HCT116 (cell line): Measurements from ENCODE around the gene AP3S1. TPM values are rescaled to one million over a fixed set of nuclear protein-coding genes. Genes with fewer than 3 reads are reported as not detected.

ENCODE experiments used
- ATAC-seq: fragments of 200-7000 bp; cut with Tn5 transposase; 2 replicates; pipeline ENCODE4 v1.9.1; 2020; ENCODE audit warnings: mild to moderate bottlenecking, moderate library complexity
- BruUV-seq: library from RNA; stranded (reverse); fragments of 400-500 nt; replicated peaks from 2 replicates; lab custom pipeline; 2021; lab: Mats Ljungman, UMichigan
- CTCF ChIA-PET: fragments of 300-600 bp; sonication (Branson Sonifier 250); formaldehyde crosslinking; loops from one replicate; lab custom pipeline; 2021; ENCODE audit warnings: antibody characterized with exemption; lab: Charles Lee
- POLR2A ChIA-PET: fragments of 300-600, 350-600 bp; sonication (Branson Sonifier 250); formaldehyde crosslinking; loops from one replicate; lab custom pipeline; 2021; ENCODE audit warnings: antibody characterized with exemption; lab: Charles Lee
- RAD21 ChIA-PET, 2 experiments: fragments of 300-600 bp; sonication (Branson Sonifier 250); formaldehyde crosslinking; loops; one replicate each; lab custom pipeline; 2023; ENCODE audit warnings: low total read pairs in 2 of 2; ENCODE audit not compliant: uncharacterized antibody in 2 of 2, unreplicated experiment in 2 of 2, low non-redundant PET in 1 of 2; lab: Charles Lee
- DNase-seq: peaks from one replicate; pipeline ENCODE4 v3.0.0-alpha.2; 2010; ENCODE audit warnings: low read depth, low spot score
- H2AFZ ChIP-seq: fragments of 200-600 bp; shearing (Covaris generic), sonication (generic); 2 replicates; pipeline ENCODE4 v1.6.1; 2017; ENCODE audit warnings: low read depth, mixed run types, mixed read lengths, antibody characterized with exemption, low read length; ENCODE audit not compliant: poor library complexity, severe bottlenecking
- H3K27ac ChIP-seq: 2 replicates; pipeline ENCODE4 v1.5.1; 2012; ENCODE audit warnings: low read depth, low read length
- H3K27me3 ChIP-seq: fragments of 200-600 bp; sonication (generic); 2 replicates; pipeline ENCODE4 v1.6.1; 2016; ENCODE audit warnings: mixed run types, low read length, mixed read lengths; ENCODE audit not compliant: insufficient read depth
- H3K36me3 ChIP-seq, 2 experiments: fragments of 200-500 bp in 1 of 2; fragments of 200-600 bp in 1 of 2; sonication (Bioruptor generic) in 1 of 2; sonication (generic) in 1 of 2; 2 replicates each; pipeline versions ENCODE4 v1.5.1 to v1.6.1; 2014 to 2016; ENCODE audit warnings: low read length in 2 of 2, inconsistent platforms in 1 of 2, mixed read lengths in 1 of 2, mixed run types in 1 of 2; ENCODE audit not compliant: insufficient read depth in 2 of 2, control insufficient read depth in 1 of 2
- H3K4me1 ChIP-seq, 2 experiments: fragments of 200-600 bp in 1 of 2; sonication (generic) in 1 of 2; 2 replicates each; pipeline versions ENCODE4 v1.5.1 to v1.6.1; 2012 to 2017; ENCODE audit warnings: low read length in 2 of 2, inconsistent platforms in 1 of 2, mild to moderate bottlenecking in 1 of 2, mixed read lengths in 1 of 2, mixed run types in 1 of 2, moderate library complexity in 1 of 2; ENCODE audit not compliant: insufficient read depth in 2 of 2, control insufficient read depth in 1 of 2
- H3K4me2 ChIP-seq: fragments of 200-600 bp; sonication (generic); 2 replicates; pipeline ENCODE4 v1.6.1; 2017; ENCODE audit warnings: mixed run types, low read length, mixed read lengths
- H3K4me3 ChIP-seq, 2 experiments: fragments of 200-600 bp in 1 of 2; sonication (generic) in 1 of 2; replicated peaks in 1 of 2; 2 replicates each; pipeline ENCODE4 v1.5.1; 2011 to 2016; ENCODE audit warnings: low read length in 2 of 2, control low read depth in 1 of 2, low read depth in 1 of 2, mild to moderate bottlenecking in 1 of 2, mixed read lengths in 1 of 2, mixed run types in 1 of 2
- H3K79me2 ChIP-seq: fragments of 200-600 bp; sonication (generic); 2 replicates; pipeline ENCODE4 v1.6.1; 2017; ENCODE audit warnings: mild to moderate bottlenecking, mixed run types, low read length, moderate library complexity, mixed read lengths; ENCODE audit not compliant: insufficient read depth
- H3K9ac ChIP-seq: fragments of 200-600 bp; sonication (generic); 2 replicates; pipeline ENCODE4 v1.6.1; 2016; ENCODE audit warnings: low read length, mixed read lengths
- H3K9me2 ChIP-seq: fragments of 200-600 bp; sonication (generic), shearing (Covaris generic); 2 replicates; pipeline ENCODE4 v1.6.1; 2017; ENCODE audit warnings: mixed run types, mild to moderate bottlenecking, moderate library complexity; ENCODE audit not compliant: insufficient read depth
- H3K9me3 ChIP-seq, 2 experiments: fragments of 200-500 bp in 1 of 2; fragments of 200-600 bp in 1 of 2; sonication (Bioruptor generic) in 1 of 2; sonication (generic) in 1 of 2; 2 replicates each; pipeline ENCODE4 v1.6.1; 2014 to 2017; ENCODE audit warnings: low read length in 2 of 2, mixed read lengths in 2 of 2, inconsistent platforms in 1 of 2, low read depth in 1 of 2, mild to moderate bottlenecking in 1 of 2, mixed run types in 1 of 2, moderate library complexity in 1 of 2; ENCODE audit not compliant: control insufficient read depth in 1 of 2, insufficient read depth in 1 of 2
- H4K20me1 ChIP-seq: fragments of 200-600 bp; sonication (generic), shearing (Covaris generic); 2 replicates; pipeline ENCODE4 v1.6.1; 2017; ENCODE audit warnings: mixed run types, mild to moderate bottlenecking, moderate library complexity; ENCODE audit not compliant: insufficient read depth
- ELF1 ChIP-seq: IDR thresholded peaks from 2 replicates; pipeline ENCODE4 v1.6.1; 2012; ENCODE audit warnings: low read depth, borderline replicate concordance
- EZH2 ChIP-seq: fragments of 200-600 bp; sonication (generic); IDR thresholded peaks from 2 replicates; pipeline ENCODE4 v1.6.1; 2017; ENCODE audit warnings: antibody characterized with exemption, mixed run types
- EZH2phosphoT487 ChIP-seq: fragments of 200-600 bp; IDR thresholded peaks from 2 replicates; pipeline ENCODE4 v1.6.1; 2018; ENCODE audit warnings: antibody characterized with exemption, borderline replicate concordance
- JUND ChIP-seq: IDR thresholded peaks from 2 replicates; pipeline ENCODE4 v1.6.1; 2012
- POLR2AphosphoS5 ChIP-seq: IDR thresholded peaks from 2 replicates; pipeline ENCODE4 v1.6.1; 2011; ENCODE audit warnings: mild to moderate bottlenecking, low read depth, low read length, moderate library complexity
- RAD21 ChIP-seq: IDR thresholded peaks from 2 replicates; pipeline ENCODE4 v1.6.1; 2012; ENCODE audit warnings: low read depth, mild to moderate bottlenecking
- REST ChIP-seq: IDR thresholded peaks from 2 replicates; pipeline ENCODE4 v1.6.1; 2012; ENCODE audit warnings: low read depth
- SP1 ChIP-seq: IDR thresholded peaks from 2 replicates; pipeline ENCODE4 v1.6.1; 2012; ENCODE audit warnings: low read depth
- ZFX ChIP-seq: fragments of 450-650 bp; IDR thresholded peaks from 2 replicates; pipeline ENCODE4 v1.6.1; 2017
- intact Hi-C: fragments of 100-400 bp; cut with micrococcal nuclease; formaldehyde crosslinking; loops from 2 replicates; pipeline ENCODE4 v1.10.0; 2022
- total RNA-seq: library from RNA; stranded (reverse); gene quantifications from one replicate; pipeline ENCODE4 v1.2.1, GENCODE V29; 2021; ENCODE audit not compliant: unreplicated experiment
- TF ChIP-seq, protein P1 (sequence below), 3 experiments: fragments of 200-600 bp in 1 of 3; sonication (generic) in 1 of 3; IDR thresholded peaks in 2 of 3; conservative IDR thresholded peaks in 1 of 3; 2 replicates each; pipeline ENCODE4 v1.5.1; 2012 to 2017; ENCODE audit warnings: low read depth in 2 of 3, low read length in 2 of 3, antibody characterized with exemption in 1 of 3, borderline replicate concordance in 1 of 3, control low read depth in 1 of 3, mild to moderate bottlenecking in 1 of 3, mixed read lengths in 1 of 3, mixed run types in 1 of 3, moderate library complexity in 1 of 3; ENCODE audit not compliant: insufficient read depth in 1 of 3
- TF ChIP-seq, protein P2 (sequence below): IDR thresholded peaks from 2 replicates; pipeline ENCODE4 v1.6.1; 2011; ENCODE audit warnings: mild to moderate bottlenecking, low read length, moderate library complexity; ENCODE audit not compliant: insufficient replicate concordance; ENCODE audit errors: extremely low read depth
- TF ChIP-seq, protein P3 (sequence below): IDR thresholded peaks from 2 replicates; pipeline ENCODE4 v1.6.1; 2012

AP3S1 gene
- total RNA-seq, 1 experiment from 2014 or later: 432 TPM

DNA sequence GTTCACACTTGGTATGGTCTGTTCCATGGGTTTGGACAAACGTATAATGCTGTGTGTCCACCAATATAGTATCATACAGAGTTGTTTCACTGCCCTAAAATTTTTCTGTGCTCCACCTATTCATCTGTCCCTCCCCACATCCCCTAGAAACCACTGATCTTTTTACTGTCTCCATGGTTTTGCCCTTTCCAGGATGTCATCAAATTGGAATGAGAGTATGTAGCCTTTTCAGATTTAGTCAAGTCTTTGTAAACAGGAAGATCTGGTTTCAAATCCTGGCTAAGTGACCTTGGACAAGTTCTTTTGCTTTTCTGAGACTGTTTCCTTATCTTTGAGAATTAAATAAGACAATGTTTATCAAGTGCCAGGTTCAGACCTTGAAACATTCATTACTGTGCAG lies 107.4 kb downstream of the AP3S1 start:
- Histone ChIP-seq H3K9me3 (no peaks in the 10 kb centered on the region), H3K4me2 (peak overlapping the region; percentile 18; the same call in 1 of the 2 replicates), H3K9me2 (no peaks in the 10 kb centered on the region), H2AFZ (no peak overlapping the region), H4K20me1 (no peaks in the 10 kb centered on the region), H3K36me3 (no peaks in the 10 kb centered on the region), H3K4me3 (no peak overlapping the region), H3K9ac (no peak overlapping the region), H3K4me1 (peaks cover 8 to 38% of the 10 kb centered on the region in 2 experiments), H3K79me2 (no peaks in the 10 kb centered on the region), H3K27me3 (no peaks in the 10 kb centered on the region), H3K27ac (no peak overlapping the region)
- intact Hi-C loops: no loop called here
- ChIA-PET RAD21 (no interaction called here), POLR2A (no interaction called here), CTCF (no interaction called here)
- BruUV-seq: no TSS peak
- DNase-seq (no peak), ATAC-seq (no peak)
- TF ChIP-seq SP1 (0 out of 2 replicates have a peak, but pooled peaks have one; percentile 31), ELF1 (no peak), EZH2phosphoT487 (no peak)

DNA sequence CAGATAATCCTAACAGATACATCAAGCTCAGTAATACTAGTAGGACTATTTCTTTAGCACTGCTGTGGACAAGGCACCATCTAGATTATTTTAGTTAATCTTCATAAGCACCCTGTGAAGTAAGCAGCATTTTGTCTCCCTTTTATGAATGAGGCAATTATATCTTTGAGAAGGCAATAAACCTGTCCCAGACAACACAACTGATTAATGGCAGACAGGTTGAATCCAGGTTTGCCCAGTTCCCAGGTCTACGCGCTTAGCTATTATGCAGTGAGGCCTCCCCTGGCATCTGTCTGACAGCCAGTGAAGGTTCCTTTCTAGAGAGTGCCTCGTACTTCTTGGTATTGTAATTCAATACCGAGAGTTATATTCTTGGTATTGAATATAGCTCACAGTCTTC lies 110.9 kb downstream of the AP3S1 start:
- no peaks in the 10 kb centered on the region for H3K36me3 ChIP-seq
- H3K27ac ChIP-seq: no peak overlapping the region
- no peaks in the 10 kb centered on the region for H3K79me2 ChIP-seq
- ATAC-seq (no peak), DNase-seq (no peak)
- no TSS peak for BruUV-seq
- intact Hi-C loops: no loop called here
- no peak overlapping the region for H3K4me2 ChIP-seq
- no peaks in the 10 kb centered on the region for H4K20me1 ChIP-seq
- CTCF ChIA-PET: no interaction called here
- no peak overlapping the region for H3K9ac ChIP-seq
- H3K9me3 ChIP-seq: no peaks in the 10 kb centered on the region
- no peaks in the 10 kb centered on the region for H3K27me3 ChIP-seq
- H3K4me1 ChIP-seq: peaks cover 8 to 28% of the 10 kb centered on the region in 2 experiments
- no peaks in the 10 kb centered on the region for H3K9me2 ChIP-seq
- RAD21 ChIA-PET: no interaction called here
- H2AFZ ChIP-seq: no peak overlapping the region
- POLR2A ChIA-PET: no interaction called here
- no peak overlapping the region for H3K4me3 ChIP-seq
- TF ChIP-seq, protein P1, sequence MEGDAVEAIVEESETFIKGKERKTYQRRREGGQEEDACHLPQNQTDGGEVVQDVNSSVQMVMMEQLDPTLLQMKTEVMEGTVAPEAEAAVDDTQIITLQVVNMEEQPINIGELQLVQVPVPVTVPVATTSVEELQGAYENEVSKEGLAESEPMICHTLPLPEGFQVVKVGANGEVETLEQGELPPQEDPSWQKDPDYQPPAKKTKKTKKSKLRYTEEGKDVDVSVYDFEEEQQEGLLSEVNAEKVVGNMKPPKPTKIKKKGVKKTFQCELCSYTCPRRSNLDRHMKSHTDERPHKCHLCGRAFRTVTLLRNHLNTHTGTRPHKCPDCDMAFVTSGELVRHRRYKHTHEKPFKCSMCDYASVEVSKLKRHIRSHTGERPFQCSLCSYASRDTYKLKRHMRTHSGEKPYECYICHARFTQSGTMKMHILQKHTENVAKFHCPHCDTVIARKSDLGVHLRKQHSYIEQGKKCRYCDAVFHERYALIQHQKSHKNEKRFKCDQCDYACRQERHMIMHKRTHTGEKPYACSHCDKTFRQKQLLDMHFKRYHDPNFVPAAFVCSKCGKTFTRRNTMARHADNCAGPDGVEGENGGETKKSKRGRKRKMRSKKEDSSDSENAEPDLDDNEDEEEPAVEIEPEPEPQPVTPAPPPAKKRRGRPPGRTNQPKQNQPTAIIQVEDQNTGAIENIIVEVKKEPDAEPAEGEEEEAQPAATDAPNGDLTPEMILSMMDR (IDR thresholded peaks at IDR 0.05 in 2 of 3, conservative IDR thresholded peaks at IDR 0.05 in 1 of 3; ENCODE audit: borderline replicate concordance in 1 of 3, insufficient read depth in 1 of 3, low read depth in 2 of 3, low read length in 2 of 3): no peak
- TF ChIP-seq EZH2 (no peak), POLR2AphosphoS5 (no peak), EZH2phosphoT487 (no peak), JUND (no peak), RAD21 (no peak), ZFX (no peak), SP1 (no peak), REST (no peak)
- TF ChIP-seq, protein P2, sequence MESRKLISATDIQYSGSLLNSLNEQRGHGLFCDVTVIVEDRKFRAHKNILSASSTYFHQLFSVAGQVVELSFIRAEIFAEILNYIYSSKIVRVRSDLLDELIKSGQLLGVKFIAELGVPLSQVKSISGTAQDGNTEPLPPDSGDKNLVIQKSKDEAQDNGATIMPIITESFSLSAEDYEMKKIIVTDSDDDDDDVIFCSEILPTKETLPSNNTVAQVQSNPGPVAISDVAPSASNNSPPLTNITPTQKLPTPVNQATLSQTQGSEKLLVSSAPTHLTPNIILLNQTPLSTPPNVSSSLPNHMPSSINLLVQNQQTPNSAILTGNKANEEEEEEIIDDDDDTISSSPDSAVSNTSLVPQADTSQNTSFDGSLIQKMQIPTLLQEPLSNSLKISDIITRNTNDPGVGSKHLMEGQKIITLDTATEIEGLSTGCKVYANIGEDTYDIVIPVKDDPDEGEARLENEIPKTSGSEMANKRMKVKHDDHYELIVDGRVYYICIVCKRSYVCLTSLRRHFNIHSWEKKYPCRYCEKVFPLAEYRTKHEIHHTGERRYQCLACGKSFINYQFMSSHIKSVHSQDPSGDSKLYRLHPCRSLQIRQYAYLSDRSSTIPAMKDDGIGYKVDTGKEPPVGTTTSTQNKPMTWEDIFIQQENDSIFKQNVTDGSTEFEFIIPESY: no peak
- TF ChIP-seq, protein P3, sequence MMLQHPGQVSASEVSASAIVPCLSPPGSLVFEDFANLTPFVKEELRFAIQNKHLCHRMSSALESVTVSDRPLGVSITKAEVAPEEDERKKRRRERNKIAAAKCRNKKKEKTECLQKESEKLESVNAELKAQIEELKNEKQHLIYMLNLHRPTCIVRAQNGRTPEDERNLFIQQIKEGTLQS: no peak
